GM19438 (cell line): Measurements from ENCODE around the gene CLDND1.

ENCODE experiments used
- ATAC-seq: cut with Tn5 transposase; IDR thresholded peaks from one replicate; pipeline ENCODE4 v1.9.1; 2021; ENCODE audit warnings: low read depth; ENCODE audit not compliant: unreplicated experiment

The CLDND1 gene

GRCh38 chr3:98521897-98522543, 682 bp downstream of the CLDND1 start:
- peak; percentile 35 for ATAC-seq

DNA sequence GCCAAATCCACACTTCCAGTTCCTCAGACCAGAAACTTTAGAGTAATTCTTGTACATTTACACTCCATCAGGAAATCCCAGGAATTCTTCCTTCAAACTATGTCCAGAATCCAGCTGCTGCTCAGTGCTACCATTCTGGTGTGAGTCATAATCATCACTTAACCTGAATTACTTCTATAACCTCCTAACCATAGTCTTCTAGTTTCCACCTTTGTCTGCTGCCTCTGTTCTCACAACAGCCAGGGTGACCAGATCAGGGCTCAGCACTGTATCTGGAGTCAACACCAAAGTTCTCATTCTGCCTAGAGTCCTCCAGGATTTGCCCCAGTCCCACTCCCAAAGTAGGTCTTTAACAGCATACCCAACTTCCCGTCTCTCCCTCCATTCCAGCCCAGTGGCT, 3.4 kb downstream of the CLDND1 start:
- ATAC-seq = no peak

DNA sequence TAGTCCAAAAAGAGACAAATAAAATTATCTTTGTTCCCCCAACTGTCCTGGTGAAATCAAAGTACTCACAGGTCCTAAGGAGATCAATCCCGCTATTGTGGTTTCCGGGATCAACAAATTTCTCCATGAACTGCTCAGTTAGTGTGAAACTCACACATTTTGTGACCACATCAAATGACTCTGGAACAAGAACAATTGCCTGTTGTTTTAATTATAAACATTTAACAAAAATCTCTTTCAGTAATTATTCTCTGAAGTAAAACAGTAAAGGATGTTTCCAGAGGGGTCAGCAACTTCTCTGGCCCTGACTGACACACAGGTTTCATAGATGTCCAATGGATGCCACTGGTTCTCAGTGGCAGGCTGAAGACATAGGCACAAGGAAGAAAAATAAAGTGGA, 3.9 kb downstream of the CLDND1 start:
- no peak for ATAC-seq

GRCh38 chr3:98514948-98515347, 7.8 kb downstream of the CLDND1 start:
- no peak for ATAC-seq

DNA sequence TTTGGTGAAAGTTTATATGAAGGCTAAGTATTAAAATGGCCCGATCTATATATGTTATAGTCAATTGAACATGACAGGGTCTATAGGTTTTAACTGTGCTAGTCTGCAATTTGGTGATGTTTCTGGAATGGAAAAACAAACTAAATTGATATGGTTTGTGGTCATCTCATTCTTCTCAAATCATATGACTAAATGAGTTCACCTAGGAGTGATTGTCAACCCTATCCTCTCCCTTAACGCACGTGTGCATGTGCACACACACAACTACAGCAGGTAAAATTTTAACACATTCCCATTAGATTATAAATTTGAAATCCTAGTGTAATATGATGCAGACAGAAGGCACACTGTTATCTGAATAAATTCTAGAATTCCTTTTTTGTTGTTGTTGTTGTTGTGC, 9.0 kb downstream of the CLDND1 start:
- no peak for ATAC-seq

DNA sequence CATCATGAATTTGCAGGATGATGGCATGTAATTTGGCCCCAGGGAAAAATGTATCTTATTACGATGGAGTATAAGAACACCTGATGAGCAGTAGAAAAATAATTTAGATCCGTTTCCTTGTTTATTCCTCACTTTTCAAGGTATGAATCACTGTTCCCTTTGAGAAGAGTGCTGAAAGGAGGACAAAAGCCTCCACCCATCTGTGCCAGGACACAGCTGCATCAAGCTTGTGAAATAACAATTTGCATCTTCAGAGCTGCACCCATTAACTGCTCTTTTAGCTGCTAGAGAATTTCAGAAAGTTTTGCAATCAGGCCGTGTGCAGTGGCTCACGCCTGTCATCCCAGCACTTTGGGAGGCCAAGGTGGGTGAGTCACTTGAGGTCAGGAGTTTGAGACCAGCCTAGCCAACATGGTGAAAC, 9.6 kb downstream of the CLDND1 start:
- ATAC-seq = no peak

GRCh38 chr3:98512576-98512975, 10.1 kb downstream of the CLDND1 start:
- ATAC-seq = no peak

- no peak for ATAC-seq
Observed at GRCh38 chr3:98508582-98508981, 14.1 kb downstream of the CLDND1 start.

GRCh38 chr3:98504539-98504938, 18.2 kb downstream of the CLDND1 start:
- no peak for ATAC-seq

DNA sequence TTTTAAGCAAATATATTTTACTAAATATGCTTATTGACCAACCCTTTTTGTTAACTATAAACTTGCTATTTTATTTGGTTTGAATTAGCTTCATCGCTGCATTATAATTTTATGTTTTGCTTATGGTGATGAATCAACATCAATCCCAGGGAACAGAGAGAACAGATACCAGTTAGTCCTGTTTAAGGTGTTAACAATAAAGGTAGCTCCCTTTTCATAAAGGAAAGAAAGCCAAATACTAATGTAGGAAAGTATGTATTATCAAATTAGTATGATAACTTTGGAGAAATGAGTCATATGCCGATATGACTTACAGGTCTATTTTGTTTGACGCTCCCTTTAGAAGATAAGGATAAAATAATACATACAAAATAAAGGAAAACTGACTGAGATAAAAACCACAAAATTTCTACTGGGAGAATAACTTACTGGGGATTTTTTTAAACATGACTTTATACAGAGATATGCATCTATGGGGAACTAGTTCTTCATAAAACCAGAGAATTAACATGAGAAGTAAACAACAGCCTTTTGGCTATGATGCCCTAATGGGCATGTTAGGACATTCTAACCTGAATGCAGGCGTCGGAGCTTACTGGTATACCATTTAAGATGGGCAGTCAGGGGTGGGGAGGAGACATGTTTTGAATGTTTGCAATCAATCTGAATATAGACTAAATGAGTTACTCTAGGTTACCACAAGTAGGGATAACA, 20.7 kb downstream of the CLDND1 start:
- ATAC-seq = no peak

GRCh38 chr3:98501270-98501669, 21.4 kb downstream of the CLDND1 start:
- no peak for ATAC-seq

DNA sequence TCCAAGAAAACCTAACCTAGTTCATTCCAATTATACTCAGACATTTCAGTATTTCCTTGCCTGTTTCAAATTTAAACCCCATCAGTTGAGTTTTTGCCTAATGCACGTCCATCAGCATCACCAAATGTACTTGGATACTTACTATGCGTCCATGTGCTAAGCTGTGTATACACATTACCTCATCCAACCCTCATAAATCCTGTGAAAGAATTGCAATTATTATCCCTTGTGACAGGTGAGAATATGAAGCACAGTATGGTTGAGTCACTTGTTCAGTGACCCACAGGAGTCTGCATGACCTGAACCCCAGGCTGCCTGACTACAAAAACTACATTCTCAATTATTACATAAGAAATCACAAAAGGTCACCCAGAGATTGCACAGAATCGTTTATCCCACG, 22.7 kb downstream of the CLDND1 start:
- ATAC-seq = no peak

DNA sequence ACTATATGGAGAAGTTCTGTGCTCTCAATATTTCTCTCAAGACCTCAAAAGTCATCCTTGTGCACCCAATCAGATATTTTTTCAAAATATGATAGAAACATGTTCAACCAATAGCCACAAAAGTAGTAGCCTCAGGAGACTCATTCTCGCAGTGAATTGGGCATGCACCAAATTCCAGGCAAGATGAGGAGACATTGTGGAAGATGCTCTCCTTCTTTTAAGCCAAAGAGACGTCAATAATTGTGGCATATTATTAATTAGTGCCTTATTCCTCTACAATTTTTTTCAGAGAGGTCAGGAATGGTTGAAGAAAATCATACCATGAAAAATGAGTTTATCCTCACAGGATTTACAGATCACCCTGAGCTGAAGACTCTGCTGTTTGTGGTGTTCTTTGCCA, 25.3 kb downstream of the CLDND1 start, which contains the start of gene OR5K2:
Gene OR5K2, plus strand, starts transcription at position 301 of the 400 bp plus-strand sequence. Its CDS starts 0 bp downstream, at position 301.
- ATAC-seq = no peak

DNA sequence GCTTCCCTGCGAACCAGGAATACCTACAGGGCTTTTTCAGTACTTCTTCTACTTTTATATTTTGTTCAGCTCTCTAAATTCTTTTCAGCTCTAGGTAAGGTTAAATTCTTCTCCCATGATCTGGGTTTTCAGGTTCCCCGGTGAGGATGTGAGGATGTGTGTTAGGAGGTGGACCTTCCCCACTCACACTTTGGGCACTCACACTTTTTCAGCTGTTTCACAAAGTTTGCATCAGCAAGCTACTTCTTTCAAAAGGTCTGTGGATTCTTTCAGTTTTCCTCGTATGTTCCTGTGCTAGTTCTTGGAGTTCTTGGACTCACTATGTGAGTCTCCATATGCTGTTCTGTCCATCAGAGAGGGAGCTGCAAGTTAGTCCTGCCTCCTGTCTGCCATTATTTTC, 39.1 kb downstream of the CLDND1 start:
- no peak for ATAC-seq

DNA sequence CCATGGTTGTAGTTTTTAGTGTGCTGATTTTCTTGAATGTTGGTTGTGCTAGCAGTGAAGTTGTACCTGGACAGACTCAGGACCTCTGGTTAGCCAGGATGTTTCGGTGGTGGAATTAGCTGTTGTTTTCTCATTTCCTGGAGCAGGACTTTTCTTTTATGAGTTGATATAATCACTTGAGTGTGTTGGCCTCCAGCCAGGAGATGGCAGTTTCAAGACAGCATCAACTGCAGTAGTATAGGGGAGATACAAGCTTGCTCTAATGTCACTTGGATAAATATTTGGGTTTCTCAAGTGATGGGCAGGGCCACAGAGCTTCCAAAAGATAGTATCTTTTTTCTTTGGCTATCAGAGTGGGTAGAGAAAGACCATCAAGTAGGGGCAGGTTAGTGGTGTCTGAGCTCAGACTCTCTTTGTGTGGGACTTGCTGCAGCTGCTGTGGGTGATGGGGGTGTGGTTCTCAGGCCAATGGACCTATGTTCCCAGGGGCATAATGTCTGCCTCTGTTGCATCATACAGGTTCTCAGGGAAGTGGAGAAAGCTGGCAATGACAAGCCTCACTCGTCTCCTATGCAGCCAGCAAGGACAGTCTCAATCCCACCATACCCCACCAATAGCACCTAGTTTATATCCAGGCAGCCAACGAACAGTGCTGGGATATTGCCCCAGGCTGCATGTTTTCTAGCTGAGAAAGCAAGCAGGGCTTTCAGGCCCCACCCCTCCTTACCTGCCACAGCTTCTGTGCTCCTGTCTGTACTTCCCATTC, 39.8 kb downstream of the CLDND1 start:
- ATAC-seq = no peak
